ENCODE data around the gene UBALD1.

GRCh38 chr16:4608704-4608980, 6.0 kb downstream of the UBALD1 start:
- no peak for TF ChIP-seq CTCF (IDR thresholded peaks at IDR 0.05; ENCODE audit: low read length)
- no peak for TF ChIP-seq EZH2 (optimal IDR thresholded peaks at IDR 0.05; ENCODE audit: low read depth, low read length)
- TF ChIP-seq EZH2phosphoT487 (IDR thresholded peaks at IDR 0.05; ENCODE audit: low read length): no peak
